Psoas muscle (tissue), 8 donors: Measurements from ENCODE around the gene VSX1. TPM values are rescaled to one million over a fixed set of nuclear protein-coding genes. Genes with fewer than 3 reads are reported as not detected.

ENCODE experiments used
- ATAC-seq, 4 donors: fragments of 200-7000 bp; cut with Tn5 transposase; one replicate each; pipeline ENCODE4 v1.9.1; 2020; ENCODE audit warnings: moderate library complexity in 3 of 4, mild to moderate bottlenecking in 2 of 4
- DNase-seq, 2 donors: peaks; one replicate each; pipeline ENCODE4 v3.0.0-alpha.2; 2020
- H3K27ac ChIP-seq: fragments of 200-600 bp; one replicate; pipeline ENCODE4 v1.8.0; 2022
- H3K27me3 ChIP-seq, 3 donors: fragments of 200-600 bp in 1 of 3; one replicate each; pipeline versions ENCODE4 v1.6.1 to v1.8.0; 2013 to 2022; ENCODE audit warnings: low read length in 2 of 3, mild to moderate bottlenecking in 2 of 3, moderate library complexity in 1 of 3; ENCODE audit not compliant: insufficient read depth in 3 of 3
- H3K36me3 ChIP-seq, 2 donors: fragments of 200-600 bp in 1 of 2; one replicate each; pipeline versions ENCODE4 v1.6.1 to v1.8.0; 2013 to 2022; ENCODE audit warnings: low read depth in 1 of 2, mild to moderate bottlenecking in 1 of 2, moderate library complexity in 1 of 2; ENCODE audit not compliant: insufficient read depth in 1 of 2
- H3K4me1 ChIP-seq: fragments of 200-600 bp; one replicate; pipeline ENCODE4 v1.8.0; 2022
- H3K4me3 ChIP-seq: fragments of 200-600 bp; one replicate; pipeline ENCODE4 v1.8.0; 2022; ENCODE audit warnings: mild to moderate bottlenecking
- H3K9me3 ChIP-seq: fragments of 200-600 bp; one replicate; pipeline ENCODE4 v1.8.0; 2022
- WGBS, 3 donors: extraction: QIAGEN DNeasy Blood & Tissue Kit; methylation state at CpG; one replicate each; pipeline versions ENCODE4 v1.1.6 to v1.1.7; 2013; 5-methylcytosine and 5-hydroxymethylcytosine counted together
- intact Hi-C, 2 donors: fragments of 100-400 bp; cut with DNase I; formaldehyde crosslinking; loops; one replicate each; pipeline versions ENCODE4 v1.11.0 to v1.14.2; 2022
- polyA plus RNA-seq, 3 donors: library from polyadenylated mRNA; stranded (reverse); fragments of 200-250 nt; gene quantifications; one replicate each; pipeline ENCODE4 v1.2.3, GENCODE V29; 2013
- total RNA-seq, 4 donors: library from RNA; stranded (reverse); fragmentation: NEBNext Ultra II Directional in 2 of 4; extraction: Animal tissue kit (Norgen Biotek cat#: 25700) in 2 of 4; gene quantifications; one replicate each; pipeline versions ENCODE4 v1.2.1 to v1.2.4, GENCODE V29; 2021 to 2023
- TF ChIP-seq, protein P1 (sequence below): fragments of 200-600 bp; IDR thresholded peaks from one replicate; pipeline ENCODE4 v1.8.0; 2022; ENCODE audit warnings: antibody characterized with exemption
- donor health status: healthy with polysubstance abuse.
- donor health status: DM: no; HTN: no; CAD: no; lungs with moderate emphysema.
- donor health status: Bipolar disorder and iron deficiency.
- donor health status: healthy.
- donor health status: DM: yes; HTN: yes; CAD: no.
- donor health status: DM: no; HTN: no; CAD: no.
- donor health status: DM: no; HTN: no; CAD: no.
- donor health status: DM: yes; HTN: yes; CAD: no.

Gene VSX1
- total and polyA plus RNA-seq, 7 donors = 0.04 to 0.52 (median 0.24) TPM; not detected in 1

DNA sequence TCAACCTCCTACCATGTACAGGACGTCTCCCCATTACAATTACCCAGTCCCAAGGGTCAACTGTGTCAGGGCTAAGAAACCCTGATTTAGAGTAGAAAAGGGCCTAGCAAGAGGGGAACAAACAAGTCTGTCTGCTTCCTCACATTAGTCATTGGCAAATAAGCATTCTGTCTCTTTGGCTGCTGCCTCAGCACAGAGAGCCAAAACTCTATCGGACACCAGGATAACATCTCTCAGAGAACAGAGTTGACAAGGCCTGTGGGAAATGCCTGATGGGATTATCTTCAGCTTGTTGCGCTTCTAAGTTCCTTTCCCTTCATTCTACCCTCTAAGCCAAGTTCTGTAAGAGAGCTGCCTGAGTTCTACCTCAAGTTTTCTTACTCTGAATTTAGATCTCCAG is 19.0 kb upstream of the VSX1 start:
- Histone ChIP-seq H3K27ac (no peak overlapping the region), H3K36me3 (no peaks in the 10 kb centered on the region), H3K9me3 (no peaks in the 10 kb centered on the region), H3K4me3 (no peak overlapping the region), H3K27me3 (no peaks in the 10 kb centered on the region), H3K4me1 (no peaks in the 10 kb centered on the region)
- ATAC-seq (no peak), DNase-seq (no peak)
- TF ChIP-seq, protein P1, sequence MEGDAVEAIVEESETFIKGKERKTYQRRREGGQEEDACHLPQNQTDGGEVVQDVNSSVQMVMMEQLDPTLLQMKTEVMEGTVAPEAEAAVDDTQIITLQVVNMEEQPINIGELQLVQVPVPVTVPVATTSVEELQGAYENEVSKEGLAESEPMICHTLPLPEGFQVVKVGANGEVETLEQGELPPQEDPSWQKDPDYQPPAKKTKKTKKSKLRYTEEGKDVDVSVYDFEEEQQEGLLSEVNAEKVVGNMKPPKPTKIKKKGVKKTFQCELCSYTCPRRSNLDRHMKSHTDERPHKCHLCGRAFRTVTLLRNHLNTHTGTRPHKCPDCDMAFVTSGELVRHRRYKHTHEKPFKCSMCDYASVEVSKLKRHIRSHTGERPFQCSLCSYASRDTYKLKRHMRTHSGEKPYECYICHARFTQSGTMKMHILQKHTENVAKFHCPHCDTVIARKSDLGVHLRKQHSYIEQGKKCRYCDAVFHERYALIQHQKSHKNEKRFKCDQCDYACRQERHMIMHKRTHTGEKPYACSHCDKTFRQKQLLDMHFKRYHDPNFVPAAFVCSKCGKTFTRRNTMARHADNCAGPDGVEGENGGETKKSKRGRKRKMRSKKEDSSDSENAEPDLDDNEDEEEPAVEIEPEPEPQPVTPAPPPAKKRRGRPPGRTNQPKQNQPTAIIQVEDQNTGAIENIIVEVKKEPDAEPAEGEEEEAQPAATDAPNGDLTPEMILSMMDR = no peak
- intact Hi-C loops = no loop called here
- 25 to 39% (median 26%) methylated on average over 3 of the region's 3 CpGs for WGBS, 3 donors

DNA sequence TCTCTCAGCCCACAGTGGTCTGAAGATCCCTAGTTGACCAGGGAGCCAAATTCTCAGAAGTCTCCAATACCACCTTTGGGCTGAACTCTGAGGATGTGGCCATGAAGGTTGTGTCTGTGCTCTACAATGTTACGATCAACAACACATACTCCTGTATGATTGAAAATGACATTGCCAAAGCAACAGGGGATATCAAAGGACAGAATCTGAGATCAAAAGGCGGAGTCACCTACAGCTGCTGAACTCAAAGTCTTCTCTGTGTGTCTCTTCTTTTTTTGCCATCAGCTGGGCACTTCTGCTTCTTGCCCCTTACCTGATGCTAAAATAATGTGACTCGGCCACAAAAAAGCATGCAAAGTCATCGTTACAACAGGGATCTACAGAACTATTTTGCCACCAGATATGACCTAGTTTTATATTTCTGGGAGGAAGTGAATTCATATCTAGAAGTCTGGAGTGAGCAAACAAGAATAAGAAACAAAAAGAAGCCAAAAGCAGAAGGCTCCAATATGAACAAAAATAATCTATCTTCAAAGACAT is 17.7 kb upstream of the VSX1 start:
- TF ChIP-seq, protein P1 = no peak
- no peaks in the 10 kb centered on the region for H3K4me1 ChIP-seq
- no peak overlapping the region for H3K27ac ChIP-seq
- 83 to 94% (median 87%) methylated on average over 4 of the region's 4 CpGs for WGBS, 3 donors
- H3K36me3 ChIP-seq = no peaks in the 10 kb centered on the region
- no peaks in the 10 kb centered on the region for H3K9me3 ChIP-seq
- DNase-seq (no peak), ATAC-seq (no peak)
- H3K4me3 ChIP-seq = no peak overlapping the region
- intact Hi-C loops = no loop called here
- no peaks in the 10 kb centered on the region for H3K27me3 ChIP-seq

DNA sequence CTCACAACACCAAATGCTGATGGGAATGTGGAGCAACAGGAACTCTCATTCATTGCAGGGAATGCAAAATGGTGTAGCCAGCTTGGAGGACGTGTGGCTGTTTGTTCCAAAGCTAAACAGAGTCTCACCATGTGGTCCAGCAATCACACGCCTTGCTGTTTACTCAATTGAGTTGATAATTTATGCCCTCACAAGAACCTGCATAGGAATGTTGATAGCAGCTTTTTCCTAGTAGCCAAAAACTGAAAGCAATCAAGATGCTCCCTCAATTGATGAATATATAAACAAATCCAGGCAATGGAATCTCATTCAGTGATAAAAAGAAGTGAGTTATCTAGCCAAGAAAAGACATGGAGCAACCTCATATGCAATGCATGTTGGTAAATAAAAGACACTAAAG is 15.6 kb upstream of the VSX1 start:
- no peak overlapping the region for H3K27ac ChIP-seq
- no peaks in the 10 kb centered on the region for H3K4me1 ChIP-seq
- H3K9me3 ChIP-seq = no peaks in the 10 kb centered on the region
- H3K27me3 ChIP-seq = no peaks in the 10 kb centered on the region
- 37 to 44% (median 43%) methylated on average over 2 of the region's 2 CpGs for WGBS, 3 donors
- intact Hi-C loops = no loop called here
- TF ChIP-seq, protein P1 = no peak
- no peak overlapping the region for H3K4me3 ChIP-seq
- ATAC-seq (no peak), DNase-seq (no peak)
- no peaks in the 10 kb centered on the region for H3K36me3 ChIP-seq

DNA sequence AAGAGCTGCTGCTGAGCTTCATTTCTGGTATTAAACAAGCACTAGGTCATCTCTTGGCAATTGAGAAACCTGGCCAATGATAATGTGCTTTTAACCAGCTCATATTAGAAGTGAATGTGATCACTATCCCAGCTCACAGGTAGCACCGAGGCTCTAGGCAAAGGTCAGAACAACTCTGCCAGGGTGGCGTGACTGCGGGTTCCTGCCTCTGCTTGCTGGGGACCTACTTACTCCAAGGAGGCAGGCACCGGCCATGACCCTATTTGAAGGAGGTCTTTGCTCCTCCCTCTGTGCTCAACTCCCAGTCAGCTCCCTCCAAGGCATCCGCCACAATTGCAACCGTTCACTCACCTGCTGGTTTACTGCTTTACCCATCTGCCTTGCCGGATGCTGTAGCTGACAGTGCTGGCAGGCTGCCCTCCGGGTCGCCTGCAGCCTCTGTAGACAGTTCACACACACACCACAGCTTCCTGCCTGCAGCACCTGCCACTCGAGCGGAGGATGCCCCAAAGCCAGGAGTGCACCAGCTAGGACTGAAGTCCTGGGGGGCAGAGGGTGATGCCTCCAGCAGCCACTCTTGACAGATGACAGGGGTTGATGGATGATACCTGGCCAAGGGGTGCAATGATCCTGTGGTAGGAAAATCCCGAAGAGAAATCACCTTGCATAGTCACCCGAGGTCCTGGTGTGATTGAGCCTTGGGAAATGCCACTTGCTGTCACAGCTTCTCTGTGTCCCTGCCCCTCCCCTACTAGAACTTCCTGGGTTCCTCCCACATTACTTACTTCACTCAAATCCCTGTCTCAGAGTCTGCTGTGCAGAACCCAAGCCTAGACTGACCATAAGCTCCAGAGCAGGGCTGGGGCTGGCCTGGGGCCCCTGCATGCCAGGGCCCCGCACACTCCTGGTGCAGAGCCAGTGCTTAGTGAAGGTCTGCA is 8.8 kb upstream of the VSX1 start:
- 50 to 56% (median 55%) methylated on average over 14 of the region's 14 CpGs for WGBS, 3 donors
- H3K27me3 ChIP-seq = peaks cover 0 to 21% (median 6%) of the 10 kb centered on the region in 3 donors
- no peak overlapping the region for H3K4me3 ChIP-seq
- DNase-seq (peak in 1 of 2 donors; percentile 50), ATAC-seq (no peak)
- TF ChIP-seq, protein P1 = no peak
- intact Hi-C loops = no loop called here
- no peaks in the 10 kb centered on the region for H3K36me3 ChIP-seq
- no peaks in the 10 kb centered on the region for H3K4me1 ChIP-seq
- no peaks in the 10 kb centered on the region for H3K9me3 ChIP-seq
- no peak overlapping the region for H3K27ac ChIP-seq
